Measurements from ENCODE around the gene LMOD3. TPM values are rescaled to one million over a fixed set of nuclear protein-coding genes. Genes with fewer than 3 reads are reported as not detected.
A peak's percentile ranks its signal among the peaks of the same experiment; 100 is the strongest.

The LMOD3 gene
- total and polyA plus RNA-seq, 2 of the 4 experiments (the other 2 are of a cell fraction): not detected

DNA sequence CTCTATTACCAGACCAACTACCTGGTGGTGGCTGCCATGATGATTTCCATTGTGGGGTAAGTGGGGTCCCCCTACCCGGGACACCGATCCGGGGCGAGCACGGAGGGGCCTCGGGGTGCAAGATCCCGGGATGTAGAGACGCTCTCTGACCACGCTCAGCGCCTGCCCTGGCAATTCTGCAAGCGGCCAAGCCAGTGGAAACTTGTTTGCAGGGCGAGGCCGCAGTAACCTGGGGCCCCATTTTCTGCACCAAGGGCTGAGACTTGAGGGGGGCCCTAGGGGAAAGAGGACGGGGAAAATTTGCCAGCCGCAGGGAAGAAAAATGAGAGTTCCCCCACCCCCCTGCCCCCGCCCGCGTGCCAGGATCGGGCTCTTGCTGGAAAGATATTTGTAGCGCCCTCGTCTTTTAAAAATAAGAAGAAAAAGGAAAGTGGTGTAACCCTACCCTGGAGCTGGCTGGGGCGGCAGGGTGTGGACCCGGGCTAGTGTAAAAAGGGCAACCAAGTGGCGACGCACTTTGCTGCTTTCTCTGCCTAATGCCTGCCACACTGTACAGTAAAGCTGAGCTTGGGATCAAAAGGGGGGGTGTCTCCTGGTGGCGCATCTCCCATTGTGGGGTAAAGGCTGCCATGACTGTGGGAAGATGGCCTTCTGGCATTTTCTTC is 37.1 kb downstream of the LMOD3 start:
- Histone ChIP-seq H2BK20ac (ENCODE audit: low read depth, low read length) (peak overlapping the region; percentile 66), H4K20me1 (ENCODE audit: insufficient read depth, low read length) (peaks cover 18% of the 10 kb centered on the region; the same call in 1 of the 2 replicates), H3K9me1 (ENCODE audit: insufficient read depth, low read length) (peaks cover 19% of the 10 kb centered on the region), H3K79me1 (ENCODE audit: low read depth in 1 of 2, low read length in 2 of 2) (peaks cover 5 to 44% of the 10 kb centered on the region in 2 experiments; a peak in 3 of 4 replicates), H2BK5ac (ENCODE audit: low read depth, low read length, poor library complexity, severe bottlenecking) (peak overlapping the region; percentile 87), H3K23ac (ENCODE audit: low read depth, low read length) (peak overlapping the region; percentile 93), H3K56ac (ENCODE audit: extremely low read depth, insufficient read depth, low read length) (peak overlapping the region; percentile 86), H4K91ac (ENCODE audit: insufficient read depth, low read depth, low read length) (peak overlapping the region; percentile 89), H4K8ac (ENCODE audit: low read depth in 2 of 2, low read length in 2 of 2) (peak overlapping the region; percentile 67 to 93), H4K5ac (ENCODE audit: low read depth, low read length) (peak overlapping the region; percentile 73), H3K18ac (ENCODE audit: low read depth, low read length) (peak overlapping the region; percentile 80), H2AK5ac (ENCODE audit: low read depth, low read length) (peak overlapping the region; percentile 87), H3K9ac (ENCODE audit: low read depth, low read length) (peak overlapping the region; percentile 79), H3K14ac (replicated peaks; ENCODE audit: low read depth, low read length) (peak overlapping the region; percentile 97), H3K27me3 (ENCODE audit: control insufficient read depth, insufficient read depth, low read length) (no peaks in the 10 kb centered on the region), H3K27ac (ENCODE audit: insufficient read depth, low read length) (peak overlapping the region; percentile 86), H2AFZ (replicated peaks; ENCODE audit: low read length, poor library complexity) (peak overlapping the region; percentile 83), H2BK15ac (ENCODE audit: low read depth, low read length) (peak overlapping the region; percentile 67; the same call in 2 of the 3 replicates), H2BK120ac (ENCODE audit: low read depth, low read length) (peak overlapping the region; percentile 90), H3K4me3 (ENCODE audit: insufficient read depth, low read depth, low read length) (peak overlapping the region; percentile 87), H3K4me1 (ENCODE audit: control insufficient read depth, insufficient read depth, low read length) (peaks cover 13% of the 10 kb centered on the region), H3K9me3 (ENCODE audit: control insufficient read depth, insufficient read depth, low read length) (no peaks in the 10 kb centered on the region), H2AK9ac (replicated peaks; ENCODE audit: low read depth, low read length, poor library complexity) (peak overlapping the region; percentile 99), H3K4me2 (ENCODE audit: low read depth, low read length) (peak overlapping the region; percentile 78), H3K36me3 (ENCODE audit: control insufficient read depth, insufficient read depth, low read length) (peaks cover 3% of the 10 kb centered on the region; the same call in 1 of the 2 replicates), H3K4ac (ENCODE audit: low read depth, low read length) (peak overlapping the region; percentile 97)
- DNase-seq: no peak
- intact Hi-C loops (cut with micrococcal nuclease): loop anchor here (10.0 kb wide), 2 partner anchors 780 to 860 kb away; no protein-coding TSS in a partner anchor
- CTCF ChIA-PET: interaction anchor here (0.7 to 1.4 kb wide), 2 partner anchors 36 to 1263 kb away, joined by 3 read pairs; no protein-coding TSS in a partner anchor
- ATAC-seq (ENCODE audit: low read depth): peak; percentile 2
- POLR2A ChIA-PET (ENCODE audit: unreplicated experiment): interaction anchor here (0.6 kb wide), 2 partner anchors 475 to 560 kb away, joined by 3 to 5 read pairs; no protein-coding TSS in a partner anchor
- 0% methylated on average over 4 of the region's 26 CpGs; no CpG with 5 or more reads in 1 of the 2 experiments for WGBS, 2 experiments (ENCODE audit: extremely low coverage in 2 of 2, insufficient read length in 1 of 2)
- dilution Hi-C loops (cut with HindIII; ENCODE audit: low sequenced_read_pairs, unreplicated experiment): no loop called here
- BruUV-seq (replicated peaks): no TSS peak
- in situ Hi-C loops (cut with MboI; ENCODE audit: low sequenced_read_pairs): no loop called here
- no peak for TF ChIP-seq ELK1 (IDR thresholded peaks at IDR 0.05; ENCODE audit: borderline replicate concordance, low read depth, low read length)
- no peak for TF ChIP-seq USF2 (IDR thresholded peaks at IDR 0.05; ENCODE audit: low read depth, low read length)
- no peak for TF ChIP-seq BHLHE40 (IDR thresholded peaks at IDR 0.05; ENCODE audit: low read depth, low read length)
- no peak for TF ChIP-seq CEBPB (IDR thresholded peaks at IDR 0.05; ENCODE audit: low read depth, low read length)
- TF ChIP-seq RCOR1 (IDR thresholded peaks at IDR 0.05; ENCODE audit: insufficient replicate concordance, low read length): no peak
- TF ChIP-seq POLR2A (IDR thresholded peaks at IDR 0.05; ENCODE audit: low read depth, low read length): no peak
- TF ChIP-seq MXI1 (IDR thresholded peaks at IDR 0.05; ENCODE audit: borderline replicate concordance, low read depth, low read length): no peak
- TF ChIP-seq MAFK (IDR thresholded peaks at IDR 0.05; ENCODE audit: low read depth, low read length): no peak
- TF ChIP-seq RFX5 (IDR thresholded peaks at IDR 0.05; ENCODE audit: low read depth, low read length): no peak
- TF ChIP-seq, protein P1, sequence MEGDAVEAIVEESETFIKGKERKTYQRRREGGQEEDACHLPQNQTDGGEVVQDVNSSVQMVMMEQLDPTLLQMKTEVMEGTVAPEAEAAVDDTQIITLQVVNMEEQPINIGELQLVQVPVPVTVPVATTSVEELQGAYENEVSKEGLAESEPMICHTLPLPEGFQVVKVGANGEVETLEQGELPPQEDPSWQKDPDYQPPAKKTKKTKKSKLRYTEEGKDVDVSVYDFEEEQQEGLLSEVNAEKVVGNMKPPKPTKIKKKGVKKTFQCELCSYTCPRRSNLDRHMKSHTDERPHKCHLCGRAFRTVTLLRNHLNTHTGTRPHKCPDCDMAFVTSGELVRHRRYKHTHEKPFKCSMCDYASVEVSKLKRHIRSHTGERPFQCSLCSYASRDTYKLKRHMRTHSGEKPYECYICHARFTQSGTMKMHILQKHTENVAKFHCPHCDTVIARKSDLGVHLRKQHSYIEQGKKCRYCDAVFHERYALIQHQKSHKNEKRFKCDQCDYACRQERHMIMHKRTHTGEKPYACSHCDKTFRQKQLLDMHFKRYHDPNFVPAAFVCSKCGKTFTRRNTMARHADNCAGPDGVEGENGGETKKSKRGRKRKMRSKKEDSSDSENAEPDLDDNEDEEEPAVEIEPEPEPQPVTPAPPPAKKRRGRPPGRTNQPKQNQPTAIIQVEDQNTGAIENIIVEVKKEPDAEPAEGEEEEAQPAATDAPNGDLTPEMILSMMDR (conservative IDR thresholded peaks at IDR 0.05; ENCODE audit: low read depth, low read length): no peak
- TF ChIP-seq MAZ (IDR thresholded peaks at IDR 0.05; ENCODE audit: borderline replicate concordance, low read depth, low read length): no peak
- no peak for TF ChIP-seq SMC3 (IDR thresholded peaks at IDR 0.05; ENCODE audit: low read depth, low read length)
- TF ChIP-seq CHD1 (IDR thresholded peaks at IDR 0.05; ENCODE audit: low read depth, low read length): no peak
- TF ChIP-seq RAD21 (IDR thresholded peaks at IDR 0.05; ENCODE audit: low read length): no peak
